Upper lobe of left lung (tissue), 4 donors: ENCODE measurements around the gene PDPR.
"Not testable (repeated sequence)": the region's sequence is repeated elsewhere in the genome, so short reads cannot be mapped to it uniquely, and the experiment has no call there.

Source experiments
- POLR2A ChIP-seq, 4 donors: fragments of 450-650 bp; IDR thresholded peaks; one replicate each; pipeline ENCODE4 v1.5.1; 2016 to 2017; ENCODE audit warnings: antibody characterized with exemption in 4 of 4, mild to moderate bottlenecking in 2 of 4
- TF ChIP-seq, protein P1 (sequence below), 6 experiments: fragments of 450-650 bp in 4 of 6; fragments of 200-600 bp in 2 of 6; sonication (generic) in 2 of 6; IDR thresholded peaks; one replicate each; pipeline ENCODE4 v1.5.1; 2016 to 2019; ENCODE audit warnings: antibody characterized with exemption in 6 of 6

DNA sequence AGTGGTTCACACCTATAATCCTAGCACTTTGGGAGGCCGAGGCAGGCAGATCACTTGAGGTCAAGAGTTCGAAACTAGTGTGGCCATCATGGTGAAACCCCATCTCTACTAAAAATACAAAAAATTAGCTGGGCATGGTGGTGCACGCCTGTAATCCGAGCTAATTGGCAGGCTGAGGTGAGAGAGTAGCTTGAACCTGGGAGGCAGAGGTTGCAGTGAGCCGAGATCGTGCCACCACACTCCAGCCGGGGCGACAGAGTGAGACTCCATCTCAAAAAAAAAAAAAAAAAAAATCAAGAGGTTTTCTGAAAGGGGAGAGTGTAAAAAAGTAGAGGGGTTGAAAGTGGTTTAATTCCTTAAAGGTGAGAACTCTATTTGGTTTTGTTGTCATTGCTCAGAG is 21.7 kb downstream of the PDPR start:
- TF ChIP-seq POLR2A (IDR thresholded peaks at IDR 0.05): not testable (repeated sequence)
- TF ChIP-seq, protein P1, sequence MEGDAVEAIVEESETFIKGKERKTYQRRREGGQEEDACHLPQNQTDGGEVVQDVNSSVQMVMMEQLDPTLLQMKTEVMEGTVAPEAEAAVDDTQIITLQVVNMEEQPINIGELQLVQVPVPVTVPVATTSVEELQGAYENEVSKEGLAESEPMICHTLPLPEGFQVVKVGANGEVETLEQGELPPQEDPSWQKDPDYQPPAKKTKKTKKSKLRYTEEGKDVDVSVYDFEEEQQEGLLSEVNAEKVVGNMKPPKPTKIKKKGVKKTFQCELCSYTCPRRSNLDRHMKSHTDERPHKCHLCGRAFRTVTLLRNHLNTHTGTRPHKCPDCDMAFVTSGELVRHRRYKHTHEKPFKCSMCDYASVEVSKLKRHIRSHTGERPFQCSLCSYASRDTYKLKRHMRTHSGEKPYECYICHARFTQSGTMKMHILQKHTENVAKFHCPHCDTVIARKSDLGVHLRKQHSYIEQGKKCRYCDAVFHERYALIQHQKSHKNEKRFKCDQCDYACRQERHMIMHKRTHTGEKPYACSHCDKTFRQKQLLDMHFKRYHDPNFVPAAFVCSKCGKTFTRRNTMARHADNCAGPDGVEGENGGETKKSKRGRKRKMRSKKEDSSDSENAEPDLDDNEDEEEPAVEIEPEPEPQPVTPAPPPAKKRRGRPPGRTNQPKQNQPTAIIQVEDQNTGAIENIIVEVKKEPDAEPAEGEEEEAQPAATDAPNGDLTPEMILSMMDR (IDR thresholded peaks at IDR 0.05): not testable (repeated sequence)
